A549 (cell line): Measurements from ENCODE around the gene APLN. TPM values are rescaled to one million over a fixed set of nuclear protein-coding genes. Genes with fewer than 3 reads are reported as not detected.

Source experiments
- ATAC-seq, 2 experiments: fragments of 200-7000 bp in 1 of 2; fragments of >200 bp in 1 of 2; cut with Nextera tagmentation in 1 of 2; cut with Tn5 transposase in 1 of 2; 3 replicates each; pipeline versions ENCODE4 v1.8.0 to v1.9.1; 2018 to 2020; ENCODE audit warnings: mild to moderate bottlenecking in 1 of 2, moderate library complexity in 1 of 2
- CTCF ChIA-PET: fragments of 300-600 bp; sonication (Branson Sonifier 250); formaldehyde crosslinking; extraction: SDS; loops from one replicate; lab custom pipeline; 2021; ENCODE audit warnings: antibody characterized with exemption, inconsistent platforms; lab: Yijun Ruan, JAX
- POLR2A ChIA-PET: fragments of 350-600 bp; formaldehyde crosslinking; extraction: SDS; loops from one replicate; lab custom pipeline; 2021; ENCODE audit warnings: antibody characterized with exemption, inconsistent platforms; lab: Yijun Ruan, JAX
- DNase-seq, 2 experiments: peaks; one replicate each; pipeline versions ENCODE4 v3.0.0 to v3.0.0-alpha.2; 2011 to 2016; ENCODE audit warnings: low read depth in 1 of 2, low spot score in 1 of 2
- FAIRE-seq: peaks from 2 replicates; lab custom pipeline; 2011; peaks lifted over from hg19 to GRCh38; lab: Jason Lieb, UNC
- H3K27ac ChIP-seq, 2 experiments: fragments of >200 bp; sonication (Bioruptor Twin); formaldehyde crosslinking; 3 replicates each; pipeline ENCODE4 v1.5.1; 2016 to 2017
- H3K4me1 ChIP-seq: fragments of >200 bp; sonication (Bioruptor Twin); formaldehyde crosslinking; 3 replicates; pipeline ENCODE4 v1.6.1; 2016
- H3K4me2 ChIP-seq: fragments of >200 bp; sonication (Bioruptor Twin); formaldehyde crosslinking; 3 replicates; pipeline ENCODE4 v1.6.1; 2016
- H3K4me3 ChIP-seq: fragments of >200 bp; sonication (Bioruptor Twin); formaldehyde crosslinking; 3 replicates; pipeline ENCODE4 v1.5.1; 2016
- H3K9me3 ChIP-seq: fragments of >200 bp; sonication (Bioruptor Twin); formaldehyde crosslinking; 3 replicates; pipeline ENCODE4 v1.6.1; 2016
- BHLHE40 ChIP-seq: IDR thresholded peaks from 2 replicates; pipeline ENCODE4 v1.6.1; 2012; ENCODE audit warnings: low read depth, low read length, inconsistent platforms
- CBX2 ChIP-seq: fragments of 200-600 bp; sonication (generic); IDR thresholded peaks from 2 replicates; pipeline ENCODE4 v1.6.1; 2016; ENCODE audit warnings: low read depth, mild to moderate bottlenecking, borderline replicate concordance
- CEBPB ChIP-seq, 2 experiments: fragments of >200 bp in 1 of 2; sonication (Bioruptor Twin) in 1 of 2; formaldehyde crosslinking in 1 of 2; IDR thresholded peaks; 2 replicates each; pipeline ENCODE4 v1.6.1; 2012 to 2016
- CTCF ChIP-seq: fragments of >200 bp; sonication (Bioruptor Twin); formaldehyde crosslinking; IDR thresholded peaks from 3 replicates; pipeline ENCODE4 v1.5.1; 2016
- EHF ChIP-seq: fragments of 250-450 bp; sonication (Bioruptor Pico); IDR thresholded peaks from 2 replicates; pipeline ENCODE4 v1.5.0; 2020; ENCODE audit warnings: mild to moderate bottlenecking
- EP300 ChIP-seq, 2 experiments: fragments of >200 bp; sonication (Bioruptor Twin); formaldehyde crosslinking; IDR thresholded peaks; 2 replicates in 1 of 2; 3 replicates in 1 of 2; pipeline ENCODE4 v1.6.1; 2016 to 2017
- FOSB ChIP-seq: fragments of 250-450 bp; sonication (Bioruptor Pico); IDR thresholded peaks from 2 replicates; pipeline ENCODE4 v1.5.0; 2020; ENCODE audit warnings: mild to moderate bottlenecking, moderate library complexity
- FOXS1 ChIP-seq: fragments of 250-450 bp; sonication (Bioruptor Pico); IDR thresholded peaks from 2 replicates; pipeline ENCODE4 v1.5.0; 2020; ENCODE audit warnings: mild to moderate bottlenecking, moderate library complexity
- GATA3 ChIP-seq: IDR thresholded peaks from 2 replicates; pipeline ENCODE4 v1.6.1; 2012; ENCODE audit warnings: borderline replicate concordance
- HDAC2 ChIP-seq: fragments of 200-600 bp; sonication (generic); IDR thresholded peaks from 2 replicates; pipeline ENCODE4 v1.6.1; 2016
- HES2 ChIP-seq: fragments of >200 bp; sonication (Bioruptor Twin); formaldehyde crosslinking; IDR thresholded peaks from 2 replicates; pipeline ENCODE4 v1.6.1; 2016
- HEYL ChIP-seq: fragments of 250-450 bp; sonication (Bioruptor Pico); IDR thresholded peaks from 2 replicates; pipeline ENCODE4 v1.8.0; 2021; ENCODE audit warnings: mild to moderate bottlenecking, moderate library complexity
- HOXA7 ChIP-seq: fragments of 250-450 bp; sonication (Bioruptor Pico); IDR thresholded peaks from 2 replicates; pipeline ENCODE4 v1.5.0; 2020; ENCODE audit warnings: mild to moderate bottlenecking, moderate library complexity
- HOXB13 ChIP-seq: fragments of 250-450 bp; sonication (Bioruptor Pico); IDR thresholded peaks from 2 replicates; pipeline ENCODE4 v1.5.0; 2020; ENCODE audit warnings: low read depth, mild to moderate bottlenecking, moderate library complexity
- HOXB5 ChIP-seq: fragments of 250-450 bp; sonication (Bioruptor Pico); IDR thresholded peaks from 2 replicates; pipeline ENCODE4 v1.5.0; 2020; ENCODE audit warnings: mild to moderate bottlenecking, moderate library complexity
- JUNB ChIP-seq: fragments of >200 bp; sonication (Bioruptor Twin); formaldehyde crosslinking; IDR thresholded peaks from 2 replicates; pipeline ENCODE4 v1.6.1; 2016
- KDM5A ChIP-seq: fragments of 200-600 bp; sonication (generic); IDR thresholded peaks from 2 replicates; pipeline ENCODE4 v1.6.1; 2016; ENCODE audit warnings: antibody characterized with exemption, mild to moderate bottlenecking
- MAX ChIP-seq: IDR thresholded peaks from 2 replicates; pipeline ENCODE4 v1.6.1; 2012
- MYC ChIP-seq: IDR thresholded peaks from 2 replicates; pipeline ENCODE4 v1.6.1; 2012; ENCODE audit warnings: mild to moderate bottlenecking, inconsistent platforms, low read length, improper control_type of control experiment, borderline replicate concordance
- NFE2L2 ChIP-seq: fragments of 150-350 bp; conservative IDR thresholded peaks from 2 replicates; pipeline ENCODE4 v1.6.1; 2014; ENCODE audit warnings: low read length
- NR3C1 ChIP-seq: fragments of >200 bp; sonication (Bioruptor Twin); formaldehyde crosslinking; IDR thresholded peaks from 3 replicates; pipeline ENCODE4 v1.6.1; 2017
- PHF8 ChIP-seq: fragments of 200-600 bp; sonication (generic); IDR thresholded peaks from 2 replicates; pipeline ENCODE4 v1.6.1; 2016; ENCODE audit warnings: low read depth, mild to moderate bottlenecking, antibody characterized with exemption, moderate library complexity, borderline replicate concordance
- POLR2A ChIP-seq: IDR thresholded peaks from 2 replicates; pipeline ENCODE4 v1.6.1; 2012; ENCODE audit warnings: mild to moderate bottlenecking, low read length
- RCOR1 ChIP-seq: fragments of 150-350 bp; IDR thresholded peaks from 2 replicates; pipeline ENCODE4 v1.6.1; 2014; ENCODE audit warnings: antibody characterized with exemption, low read length, low read depth
- RNF2 ChIP-seq: fragments of 200-600 bp; sonication (generic); IDR thresholded peaks from 2 replicates; pipeline ENCODE4 v1.6.1; 2016; ENCODE audit warnings: low read depth, mild to moderate bottlenecking, antibody characterized with exemption, moderate library complexity, borderline replicate concordance
- SREBF2 ChIP-seq: fragments of 450-650 bp; IDR thresholded peaks from 2 replicates; pipeline ENCODE4 v1.6.1; 2014; ENCODE audit warnings: mild to moderate bottlenecking, moderate library complexity
- TFCP2L1 ChIP-seq: fragments of 250-450 bp; sonication (Bioruptor Pico); IDR thresholded peaks from 2 replicates; pipeline ENCODE4 v1.5.0; 2021; ENCODE audit warnings: mild to moderate bottlenecking
- TP53 ChIP-seq: fragments of 250-450 bp; sonication (Bioruptor Pico); IDR thresholded peaks from 2 replicates; pipeline ENCODE4 v1.5.0; 2021; ENCODE audit warnings: mild to moderate bottlenecking, moderate library complexity
- USF2 ChIP-seq: fragments of 450-650 bp; IDR thresholded peaks from 2 replicates; pipeline ENCODE4 v1.6.1; 2014; ENCODE audit warnings: antibody characterized with exemption
- ZC3H11A ChIP-seq: fragments of 450-650 bp; IDR thresholded peaks from 2 replicates; pipeline ENCODE4 v1.6.1; 2014; ENCODE audit warnings: antibody characterized with exemption, mild to moderate bottlenecking
- ZFP36 ChIP-seq: fragments of 450-650 bp; IDR thresholded peaks from 2 replicates; pipeline ENCODE4 v1.6.1; 2014; ENCODE audit warnings: borderline replicate concordance; ENCODE audit not compliant: partially characterized antibody
- ZSCAN20 ChIP-seq: fragments of 250-450 bp; sonication (Bioruptor Pico); IDR thresholded peaks from 2 replicates; pipeline ENCODE4 v1.8.0; 2022; ENCODE audit warnings: mild to moderate bottlenecking, moderate library complexity
- WGBS: methylation state at CpG from one replicate; pipeline ENCODE4 v1.1.6; 2017; ENCODE audit errors: missing lambda C conversion rate; 5-methylcytosine and 5-hydroxymethylcytosine counted together
- polyA plus RNA-seq, 4 experiments: library from polyadenylated mRNA; depleted of rRNA in 3 of 4; stranded (reverse); fragments of >200 nt; fragmentation: RNase III in 1 of 4; extraction: RNeasy Plus Mini Kit Qiagen cat#74134 plus additional on column Dnase treatment in 1 of 4; gene quantifications; 2 replicates in 3 of 4; 3 replicates in 1 of 4; pipeline ENCODE4 v1.2.3, GENCODE V29; 2011 to 2017
- TF ChIP-seq, protein P1 (sequence below): fragments of 250-450 bp; sonication (Bioruptor Pico); IDR thresholded peaks from 2 replicates; pipeline ENCODE4 v1.5.0; 2020; ENCODE audit warnings: low read depth, mild to moderate bottlenecking, moderate library complexity

APLN gene
- polyA plus RNA-seq, 2 of the 4 experiments (the other 2 are of a cell fraction) = 0.18 to 0.74 TPM

DNA sequence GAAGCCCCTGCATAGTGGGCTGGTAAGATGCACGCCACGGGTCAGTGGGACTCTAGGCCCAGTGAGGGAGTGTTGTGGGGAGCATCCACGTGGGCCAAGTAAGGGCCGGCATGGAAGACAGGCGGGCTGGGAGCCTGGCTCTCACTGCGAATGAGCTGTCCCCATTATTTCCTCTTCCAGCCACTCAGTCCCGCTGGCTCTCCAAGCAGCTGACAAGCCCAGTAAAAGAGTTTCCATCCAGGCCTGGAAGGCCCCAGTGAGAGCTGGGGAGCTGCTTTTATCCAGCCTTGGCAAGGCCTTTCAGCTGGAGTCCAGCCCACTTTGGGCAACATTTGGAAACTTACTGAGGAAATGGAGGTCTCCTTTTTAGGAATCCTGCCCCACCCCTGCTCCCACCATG lies 24.9 kb downstream of the APLN start:
- no peak for ATAC-seq
- no peaks in the 10 kb centered on the region for H3K4me1 ChIP-seq
- ChIA-PET CTCF (interaction anchor here (1.5 to 14.6 kb wide), 4 partner anchors 8 to 193 kb away, joined by 5 to 218 read pairs (median 15); no protein-coding TSS in a partner anchor), POLR2A (no interaction called here)
- no peak overlapping the region for H3K27ac ChIP-seq
- no peak for DNase-seq
- no peak overlapping the region for H3K4me3 ChIP-seq
- whole genome bisulfite sequencing = 81% methylated on average over 6 of the region's 7 CpGs
- H3K4me2 ChIP-seq = no peak overlapping the region
- H3K9me3 ChIP-seq = no peaks in the 10 kb centered on the region
- TF ChIP-seq HES2 (no peak), HOXB5 (CRISPR knock-in tag) (no peak), NR3C1 (no peak), FOSB (CRISPR knock-in tag) (no peak), CTCF (no peak), HOXB13 (CRISPR knock-in tag) (no peak), RNF2 (no peak), TP53 (no peak), PHF8 (no peak), ZC3H11A (no peak), KDM5A (no peak), POLR2A (no peak), FOXS1 (CRISPR knock-in tag) (no peak), MYC (no peak), GATA3 (no peak), SREBF2 (no peak), JUNB (no peak)
- TF ChIP-seq, protein P1, sequence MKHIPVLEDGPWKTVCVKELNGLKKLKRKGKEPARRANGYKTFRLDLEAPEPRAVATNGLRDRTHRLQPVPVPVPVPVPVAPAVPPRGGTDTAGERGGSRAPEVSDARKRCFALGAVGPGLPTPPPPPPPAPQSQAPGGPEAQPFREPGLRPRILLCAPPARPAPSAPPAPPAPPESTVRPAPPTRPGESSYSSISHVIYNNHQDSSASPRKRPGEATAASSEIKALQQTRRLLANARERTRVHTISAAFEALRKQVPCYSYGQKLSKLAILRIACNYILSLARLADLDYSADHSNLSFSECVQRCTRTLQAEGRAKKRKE = no peak
- no peak for FAIRE-seq

DNA sequence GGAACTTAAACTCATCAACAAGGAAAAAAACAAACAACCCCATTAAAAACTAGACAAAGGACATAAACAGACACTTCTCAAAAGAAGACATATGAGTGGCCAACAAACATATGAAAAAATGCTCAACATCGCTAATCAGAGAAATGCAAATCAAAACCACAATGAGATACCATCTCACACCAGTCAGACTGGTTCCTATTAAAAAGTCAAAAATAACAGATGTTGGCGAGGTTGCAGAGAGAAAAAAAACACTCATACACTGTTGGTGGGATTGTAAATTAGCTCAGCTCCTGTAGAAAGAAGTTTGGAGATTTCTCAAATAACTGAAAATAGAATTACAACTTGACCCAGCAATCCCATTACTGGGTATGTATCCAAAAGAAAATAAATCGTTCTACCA lies 28.7 kb downstream of the APLN start:
- FAIRE-seq = no peak
- CTCF ChIA-PET = interaction anchor here (0.6 to 4.5 kb wide), 3 partner anchors 11 to 100 kb away, joined by 3 to 24 read pairs (median 20); no protein-coding TSS in a partner anchor
- POLR2A ChIA-PET = no interaction called here

More for the DNA sequence above, 28.7 kb downstream of the APLN start:
- DNase-seq (no peak), ATAC-seq (no peak)
- no peak for TF ChIP-seq TFCP2L1
- no peak for TF ChIP-seq MAX
- no peak for TF ChIP-seq HEYL
- TF ChIP-seq HOXA7 (CRISPR knock-in tag) = no peak
- TF ChIP-seq JUNB = no peak
- TF ChIP-seq ZSCAN20 (CRISPR knock-in tag) = no peak
- TF ChIP-seq BHLHE40 = no peak
- no peak for TF ChIP-seq EHF (CRISPR knock-in tag)
- TF ChIP-seq EP300 (IDR thresholded peaks at IDR 0.05) = no peak
- TF ChIP-seq CEBPB (IDR thresholded peaks at IDR 0.05) = no peak
- no peak for TF ChIP-seq ZFP36
- no peak for TF ChIP-seq ZC3H11A
- TF ChIP-seq RCOR1 = no peak
- no peak for TF ChIP-seq FOSB (CRISPR knock-in tag)
- TF ChIP-seq NFE2L2 = no peak
- TF ChIP-seq PHF8 = no peak
- no peak for TF ChIP-seq CBX2
- no peak for TF ChIP-seq SREBF2
- no peak for TF ChIP-seq USF2
- no peak for TF ChIP-seq HDAC2
- Histone ChIP-seq H3K4me1 (no peaks in the 10 kb centered on the region), H3K4me2 (no peak overlapping the region), H3K4me3 (no peak overlapping the region), H3K9me3 (no peaks in the 10 kb centered on the region), H3K27ac (no peak overlapping the region)
- 56% methylated on average over 3 of the region's 3 CpGs for WGBS
